GM21619 (cell line): ENCODE results near the gene TOP2B.

ENCODE experiments used
- ATAC-seq: cut with Tn5 transposase; IDR thresholded peaks from one replicate; pipeline ENCODE4 v1.9.1; 2021; ENCODE audit not compliant: unreplicated experiment

TOP2B gene

GRCh38 chr3:25673738-25674298, 9.1 kb upstream of the TOP2B start:
- no peak for ATAC-seq

- peak; percentile 34 for ATAC-seq
Observed at GRCh38 chr3:25665315-25666280, 891 bp upstream of the TOP2B start.

DNA sequence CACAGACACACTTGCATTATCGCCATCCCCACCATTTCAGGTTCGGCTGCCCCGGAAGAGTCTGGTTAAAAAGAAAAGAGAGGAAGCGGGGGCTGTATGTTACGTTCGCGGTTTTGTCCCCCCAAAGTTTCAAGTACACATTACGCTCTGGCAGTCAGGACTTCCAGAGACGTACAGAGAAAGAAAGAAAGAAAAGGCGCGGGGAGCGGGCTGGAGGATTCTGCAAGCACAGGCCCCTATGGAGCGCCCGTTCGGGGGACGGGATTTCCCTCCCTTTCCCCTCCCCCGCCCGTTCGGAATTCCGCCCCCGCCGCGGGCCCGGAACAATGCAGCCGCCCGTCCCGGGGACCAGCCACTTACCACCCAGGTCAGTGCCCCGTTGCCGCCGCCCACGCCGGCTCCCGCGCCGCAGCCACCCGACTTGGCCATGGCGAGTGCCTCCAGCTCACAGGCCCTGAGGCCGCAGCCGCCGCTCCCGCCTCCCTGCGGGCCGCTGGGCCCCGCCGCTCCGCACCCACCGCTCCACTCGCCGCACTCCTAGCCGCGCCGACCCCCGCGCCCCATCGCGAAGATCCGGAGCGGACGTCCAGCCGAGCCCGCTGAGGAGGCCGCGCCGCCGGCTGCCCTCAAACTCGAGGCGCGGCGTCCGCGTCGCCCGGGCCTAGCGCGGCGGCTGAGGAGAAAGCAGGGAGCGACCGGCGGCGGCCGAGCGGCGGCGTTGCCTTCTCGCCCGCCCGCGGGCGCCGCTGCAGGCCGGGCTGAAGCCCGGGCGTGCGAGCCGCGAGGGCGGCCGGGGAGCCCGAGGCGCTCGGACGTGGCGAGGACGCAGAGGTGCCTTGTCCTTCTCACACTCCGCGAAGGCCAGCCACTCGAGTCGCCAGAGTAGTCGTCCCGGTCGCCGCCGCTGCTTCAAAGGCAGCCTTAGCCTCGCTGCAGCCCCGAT, 567 bp downstream of the TOP2B start:
- ATAC-seq, result peak; percentile 27

- ATAC-seq, result peak; percentile 5
Observed at GRCh38 chr3:25663347-25663868, 1.3 kb downstream of the TOP2B start.

DNA sequence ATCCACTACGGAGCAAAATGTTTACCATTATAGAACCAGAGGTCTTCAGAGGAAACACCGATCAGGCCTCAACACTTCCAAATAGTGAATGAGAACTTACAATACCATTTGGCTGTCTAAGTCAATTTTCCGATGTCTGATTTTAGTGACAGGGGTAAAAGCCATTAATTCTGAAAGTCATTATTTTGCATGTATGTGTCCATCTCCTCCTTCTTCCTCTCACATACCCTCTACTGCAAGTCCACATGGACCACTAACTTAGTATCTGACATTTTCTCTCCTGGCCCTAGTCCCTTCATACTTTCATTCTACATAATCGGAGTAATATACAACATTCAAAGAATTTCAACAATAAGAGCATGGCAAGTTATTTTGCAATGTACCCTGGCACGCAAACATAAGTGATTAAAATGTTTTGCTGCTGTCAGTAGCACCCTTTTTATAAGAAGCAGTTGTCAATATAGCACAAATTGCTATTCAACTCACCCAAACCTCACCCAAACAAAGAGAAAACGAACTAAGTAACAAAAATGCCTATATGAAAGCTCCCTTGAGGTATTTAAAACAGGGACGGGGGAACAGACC, 1.9 kb downstream of the TOP2B start:
- ATAC-seq, result no peak

DNA sequence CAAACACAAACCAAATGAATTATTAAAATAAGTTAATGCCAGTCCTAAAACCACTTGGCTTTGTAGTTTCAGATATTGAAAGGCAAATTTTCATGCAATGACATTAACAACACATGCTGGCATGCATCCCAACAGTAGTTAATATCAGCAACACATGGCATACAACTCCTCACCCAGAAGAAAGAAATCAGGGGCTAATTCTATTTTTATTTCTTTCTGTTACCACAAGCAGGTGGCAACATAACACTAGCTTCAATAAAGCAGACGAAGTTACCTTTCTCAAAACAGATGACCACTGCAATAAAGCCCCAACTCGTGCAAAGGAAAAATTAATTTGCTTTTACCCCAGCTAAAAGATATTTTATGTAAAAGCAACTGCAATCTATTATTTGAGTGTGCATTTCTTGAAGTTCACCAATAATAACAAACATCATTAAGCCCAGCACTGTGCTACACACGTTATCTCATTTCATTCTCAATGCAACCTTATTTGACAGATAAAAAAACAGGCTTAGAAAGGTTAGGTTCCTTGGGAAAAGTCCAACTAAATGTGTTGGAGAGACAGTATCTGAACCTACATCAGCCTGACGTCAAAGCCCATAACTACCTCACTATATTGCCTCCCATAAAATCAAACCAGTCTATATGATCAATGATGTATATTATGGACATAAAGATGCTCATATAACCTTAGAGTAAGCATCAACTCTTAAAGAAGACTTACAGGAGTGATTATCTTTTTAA, 2.8 kb downstream of the TOP2B start:
- no peak for ATAC-seq

- no peak for ATAC-seq
Observed at GRCh38 chr3:25658836-25659235, 5.9 kb downstream of the TOP2B start.

DNA sequence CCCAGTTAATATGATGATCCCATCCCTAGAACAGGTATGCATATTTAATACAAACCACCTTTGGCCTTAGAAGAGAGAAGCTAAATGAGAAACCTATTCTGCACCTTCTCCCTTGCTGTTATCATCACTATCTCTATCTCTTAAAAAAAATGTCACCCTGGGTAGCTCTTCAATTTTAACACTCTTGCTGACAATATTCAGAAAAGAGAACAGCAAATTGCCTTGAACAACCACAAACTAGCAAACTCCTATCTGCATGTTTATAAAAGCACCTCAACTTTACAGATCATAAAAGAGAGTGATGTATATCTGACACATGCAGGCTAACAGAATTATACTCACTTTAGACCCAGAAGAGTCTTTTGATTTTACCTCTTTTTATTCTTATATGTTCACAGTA, 7.4 kb downstream of the TOP2B start:
- ATAC-seq, result no peak

- ATAC-seq, result no peak
Observed at GRCh38 chr3:25655659-25656058, 9.0 kb downstream of the TOP2B start.

GRCh38 chr3:25654576-25654975, 10.1 kb downstream of the TOP2B start:
- no peak for ATAC-seq

DNA sequence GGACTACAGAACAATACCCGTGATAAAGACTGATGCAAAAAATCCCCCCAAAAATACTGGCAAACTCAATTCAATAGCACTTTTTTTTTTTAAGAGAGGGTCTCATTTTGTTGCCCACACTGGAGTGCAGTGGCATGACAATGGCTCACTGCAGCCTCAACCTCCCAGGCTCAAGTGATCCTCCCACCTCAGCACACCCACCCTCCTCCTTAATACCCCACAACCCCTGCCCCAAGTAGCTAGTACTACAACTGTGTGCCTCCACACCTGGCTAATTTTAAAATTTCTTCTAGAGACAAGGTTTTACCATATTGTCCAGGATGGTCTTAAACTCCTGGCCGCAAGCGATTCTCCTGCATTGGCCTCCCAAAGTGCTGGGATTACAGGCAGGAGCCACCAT, 11.4 kb downstream of the TOP2B start:
- ATAC-seq, result no peak

- no peak for ATAC-seq
Observed at GRCh38 chr3:25652921-25653320, 11.8 kb downstream of the TOP2B start.

- ATAC-seq, result no peak
Observed at GRCh38 chr3:25648925-25649830, 15.5 kb downstream of the TOP2B start.

- ATAC-seq, result peak; percentile 97
Observed at GRCh38 chr3:25648107-25648535, 16.6 kb downstream of the TOP2B start.

GRCh38 chr3:25635038-25635437, 29.7 kb downstream of the TOP2B start:
- ATAC-seq, result no peak

- no peak for ATAC-seq
Observed at GRCh38 chr3:25633919-25634318, 30.8 kb downstream of the TOP2B start.

GRCh38 chr3:25631989-25632388, 32.7 kb downstream of the TOP2B start:
- ATAC-seq, result no peak

- no peak for ATAC-seq
Observed at GRCh38 chr3:25621087-25621486, 43.6 kb downstream of the TOP2B start.

DNA sequence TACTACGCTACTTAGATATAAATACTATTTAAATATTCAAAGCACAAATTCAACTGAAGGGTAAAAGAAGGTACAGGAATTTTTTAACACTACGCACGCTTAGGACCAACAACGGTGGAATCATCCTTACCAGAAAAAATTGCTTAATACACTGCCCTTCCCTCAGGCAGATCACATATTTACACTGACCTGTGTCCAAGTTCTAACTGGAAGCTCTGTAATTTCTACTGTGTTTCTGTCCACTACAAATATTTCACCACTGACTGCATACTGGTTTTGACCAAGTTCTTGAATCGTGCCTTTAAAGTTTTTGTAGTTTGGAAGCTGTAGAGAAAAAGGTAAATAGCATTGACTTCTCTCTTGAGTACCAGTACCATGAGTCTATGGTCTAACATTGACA, 44.2 kb downstream of the TOP2B start:
- ATAC-seq, result no peak
